Prostate gland (tissue), 2 donors: ENCODE data around the gene SMIM44. TPM values are rescaled to one million over a fixed set of nuclear protein-coding genes. Genes with fewer than 3 reads are reported as not detected.

Source experiments
- DNase-seq: peaks from one replicate; pipeline ENCODE4 v3.0.0-alpha.2; 2019; ENCODE audit warnings: low spot score
- H3K27ac ChIP-seq, 2 donors: fragments of 200-600 bp; sonication (generic); 2 replicates each; pipeline ENCODE4 v1.5.1; 2017 to 2019
- H3K27me3 ChIP-seq: fragments of 200-600 bp; sonication (generic); replicated peaks from 2 replicates; pipeline ENCODE4 v1.5.1; 2019; ENCODE audit not compliant: insufficient read depth
- H3K36me3 ChIP-seq, 2 donors: fragments of 200-600 bp; sonication (generic); 1 replicate in 1 of 2; 2 replicates in 1 of 2; pipeline versions ENCODE4 v1.5.1 to v1.8.1; 2017 to 2019
- H3K4me1 ChIP-seq: fragments of 200-600 bp; sonication (generic); replicated peaks from 2 replicates; pipeline ENCODE4 v1.5.1; 2019
- H3K4me3 ChIP-seq, 2 donors: fragments of 200-600 bp; sonication (generic); 2 replicates each; pipeline ENCODE4 v1.5.1; 2017 to 2019
- H3K9me3 ChIP-seq: fragments of 200-600 bp; sonication (generic); 2 replicates; pipeline ENCODE4 v1.5.1; 2017
- POLR2A ChIP-seq: fragments of 450-650 bp; IDR thresholded peaks from one replicate; pipeline ENCODE4 v1.6.1; 2016; ENCODE audit warnings: antibody characterized with exemption, mild to moderate bottlenecking
- POLR2AphosphoS5 ChIP-seq: sonication (generic); formaldehyde crosslinking; IDR thresholded peaks from one replicate; pipeline ENCODE4 v1.6.1; 2017; ENCODE audit warnings: antibody characterized with exemption
- WGBS: methylation state at CpG from one replicate; pipeline ENCODE4 v1.1.5; 2018; 5-methylcytosine and 5-hydroxymethylcytosine counted together
- intact Hi-C: fragments of 100-400 bp; cut with DNase I; formaldehyde crosslinking; loops from one replicate; pipeline ENCODE4 v1.14.2; 2022
- total RNA-seq, 2 donors: library from RNA; depleted of rRNA; stranded (reverse); fragments of >200 nt; gene quantifications; one replicate each; pipeline ENCODE4 v1.1.0, GENCODE V29; 2016
- TF ChIP-seq, protein P1 (sequence below), 4 experiments: fragments of 200-600 bp in 2 of 4; fragments of 450-650 bp in 2 of 4; sonication (generic) in 2 of 4; IDR thresholded peaks; 1 replicate in 3 of 4; 2 replicates in 1 of 4; pipeline ENCODE4 v1.5.1; 2016 to 2019; ENCODE audit warnings: antibody characterized with exemption in 4 of 4, mild to moderate bottlenecking in 2 of 4, moderate library complexity in 2 of 4

The SMIM44 gene
- total RNA-seq, 2 donors from 2014 or later = 1.7 TPM; not detected in 1

DNA sequence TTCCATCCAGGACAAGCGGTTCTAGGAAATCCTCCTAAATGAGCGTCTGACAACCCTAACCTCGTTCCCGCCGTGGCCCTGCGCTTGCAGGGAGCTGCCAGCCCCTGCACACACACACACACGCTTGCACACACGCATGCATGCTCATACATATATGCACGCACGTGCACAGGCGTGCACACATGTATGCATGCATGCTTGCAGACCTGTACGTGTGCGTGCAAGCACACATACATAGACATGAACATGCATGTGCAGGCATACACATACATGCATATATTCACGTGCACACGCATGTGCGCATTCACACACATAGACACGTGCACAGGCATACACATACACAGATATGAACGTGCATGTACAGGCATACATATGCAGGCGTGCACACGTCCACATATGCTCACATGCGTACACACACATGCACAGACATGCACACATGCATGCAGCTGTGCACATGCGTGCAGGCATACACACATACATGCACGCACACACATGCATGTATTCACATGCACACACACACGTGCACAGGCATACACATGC, 38.5 kb downstream of the SMIM44 start:
- no peak for DNase-seq
- Histone ChIP-seq H3K27ac (no peak overlapping the region), H3K36me3 (peaks cover under 1 to 21% of the 10 kb centered on the region in 2 donors), H3K4me1 (no peaks in the 10 kb centered on the region), H3K9me3 (no peaks in the 10 kb centered on the region), H3K4me3 (no peak overlapping the region), H3K27me3 (no peaks in the 10 kb centered on the region)
- TF ChIP-seq, protein P1, sequence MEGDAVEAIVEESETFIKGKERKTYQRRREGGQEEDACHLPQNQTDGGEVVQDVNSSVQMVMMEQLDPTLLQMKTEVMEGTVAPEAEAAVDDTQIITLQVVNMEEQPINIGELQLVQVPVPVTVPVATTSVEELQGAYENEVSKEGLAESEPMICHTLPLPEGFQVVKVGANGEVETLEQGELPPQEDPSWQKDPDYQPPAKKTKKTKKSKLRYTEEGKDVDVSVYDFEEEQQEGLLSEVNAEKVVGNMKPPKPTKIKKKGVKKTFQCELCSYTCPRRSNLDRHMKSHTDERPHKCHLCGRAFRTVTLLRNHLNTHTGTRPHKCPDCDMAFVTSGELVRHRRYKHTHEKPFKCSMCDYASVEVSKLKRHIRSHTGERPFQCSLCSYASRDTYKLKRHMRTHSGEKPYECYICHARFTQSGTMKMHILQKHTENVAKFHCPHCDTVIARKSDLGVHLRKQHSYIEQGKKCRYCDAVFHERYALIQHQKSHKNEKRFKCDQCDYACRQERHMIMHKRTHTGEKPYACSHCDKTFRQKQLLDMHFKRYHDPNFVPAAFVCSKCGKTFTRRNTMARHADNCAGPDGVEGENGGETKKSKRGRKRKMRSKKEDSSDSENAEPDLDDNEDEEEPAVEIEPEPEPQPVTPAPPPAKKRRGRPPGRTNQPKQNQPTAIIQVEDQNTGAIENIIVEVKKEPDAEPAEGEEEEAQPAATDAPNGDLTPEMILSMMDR (IDR thresholded peaks at IDR 0.05) = no peak
- TF ChIP-seq POLR2A (no peak), POLR2AphosphoS5 (no peak)
- intact Hi-C loops = no loop called here
- 75% methylated on average over 24 of the region's 24 CpGs for WGBS

DNA sequence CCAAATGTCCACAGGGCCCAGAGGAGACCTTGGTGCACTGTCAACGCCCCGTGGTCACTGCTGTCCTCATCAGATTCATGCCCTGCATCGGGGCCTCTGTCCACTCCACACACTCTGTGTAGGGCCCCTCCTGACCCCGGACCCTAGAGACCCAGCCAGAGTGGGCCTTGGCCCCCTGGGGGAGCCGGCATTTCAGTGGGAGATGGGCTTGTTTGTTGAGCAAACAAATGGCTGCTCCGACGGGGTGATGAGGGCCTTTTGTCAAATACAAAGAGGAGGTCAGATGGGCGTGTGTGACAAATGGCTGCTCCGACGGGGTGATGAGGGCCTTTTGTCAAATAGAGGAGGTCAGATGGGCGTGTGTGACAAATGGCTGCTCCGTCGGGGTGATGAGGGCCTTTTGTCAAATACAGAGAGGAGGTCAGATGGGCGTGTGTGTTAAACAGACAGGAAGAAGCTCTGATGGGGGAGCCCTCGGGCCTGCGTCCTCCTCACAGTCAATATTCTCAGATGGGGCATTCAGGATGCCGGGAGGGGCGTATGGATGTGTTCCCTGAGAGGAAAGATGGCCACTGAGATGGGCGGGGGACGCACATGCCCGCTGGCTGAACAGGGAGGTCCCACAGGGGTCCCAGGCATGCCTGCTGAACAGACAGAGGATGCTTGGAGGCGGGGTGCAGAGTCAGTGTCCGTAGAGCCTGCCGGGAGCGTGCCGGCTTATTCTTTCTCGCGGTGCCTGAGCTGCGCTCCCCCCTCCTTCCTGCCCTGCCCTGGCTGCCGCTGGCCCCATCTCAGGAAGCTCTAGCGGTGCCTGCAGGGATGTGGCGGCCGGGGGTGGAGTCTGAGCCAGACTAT, 39.2 kb downstream of the SMIM44 start:
- Histone ChIP-seq H3K27ac (peak overlapping the region; percentile 3 to 20), H3K4me3 (no peak overlapping the region), H3K9me3 (no peaks in the 10 kb centered on the region), H3K4me1 (no peaks in the 10 kb centered on the region), H3K36me3 (peaks cover 0 to 14% of the 10 kb centered on the region in 2 donors), H3K27me3 (no peaks in the 10 kb centered on the region)
- peak; percentile 25 for TF ChIP-seq POLR2AphosphoS5
- TF ChIP-seq, protein P1 (IDR thresholded peaks at IDR 0.05) = no peak
- intact Hi-C loops = no loop called here
- WGBS = 36% methylated on average over 33 of the region's 33 CpGs
- DNase-seq = no peak

DNA sequence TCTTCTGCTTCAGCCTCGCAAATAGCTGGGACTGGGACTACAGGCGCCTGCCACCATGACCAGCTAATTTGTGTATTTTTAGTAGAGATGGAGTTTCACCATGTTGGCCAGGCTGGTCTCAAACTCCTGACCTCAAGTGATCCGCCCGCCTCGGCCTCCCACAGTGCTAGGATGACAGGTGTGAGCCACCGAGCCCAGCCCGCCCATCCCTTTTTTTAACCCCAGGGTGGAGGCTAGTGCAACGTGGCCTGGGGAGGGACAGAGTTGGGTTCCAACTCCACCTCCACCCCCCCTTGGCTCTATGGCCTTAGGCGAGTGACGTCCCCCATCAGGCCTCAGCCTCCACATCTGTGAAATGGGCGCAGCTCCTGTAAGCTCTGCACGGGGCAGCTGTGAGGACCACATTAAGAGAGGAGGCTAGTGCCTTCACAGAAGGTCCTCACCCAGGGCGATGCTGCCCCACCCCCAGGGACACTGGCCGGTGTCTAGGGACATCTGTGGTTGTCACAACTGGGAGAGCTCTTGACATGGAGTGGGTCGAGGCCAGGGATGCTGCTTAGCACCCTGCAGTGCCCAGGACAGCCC, 40.7 kb downstream of the SMIM44 start:
- Histone ChIP-seq H3K36me3 (peaks cover 0 to 12% of the 10 kb centered on the region in 2 donors), H3K27ac (no peak overlapping the region)
- 91% methylated on average over 15 of the region's 15 CpGs for WGBS

DNA sequence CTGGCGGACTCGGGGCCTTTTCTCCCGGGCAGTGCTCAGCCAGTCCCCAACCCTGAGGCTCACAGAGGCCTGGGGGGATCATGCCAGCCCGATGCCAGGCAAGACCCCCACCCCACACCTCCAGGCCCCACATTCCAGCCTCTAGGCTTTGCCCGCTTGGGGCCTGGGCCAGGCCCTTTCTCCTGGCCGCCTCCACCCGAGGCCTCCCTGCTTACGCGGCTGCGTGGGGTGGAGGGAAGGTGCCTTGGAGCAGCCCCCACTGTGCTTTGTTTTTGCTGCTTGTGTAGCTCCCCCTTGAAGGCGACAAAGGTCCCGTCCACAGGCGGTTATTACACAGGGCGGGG, 41.3 kb downstream of the SMIM44 start:
- WGBS = 71% methylated on average over 14 of the region's 14 CpGs
- intact Hi-C loops = no loop called here
- H3K4me1 ChIP-seq = no peaks in the 10 kb centered on the region
- no peak overlapping the region for H3K4me3 ChIP-seq
- TF ChIP-seq POLR2AphosphoS5 (no peak), POLR2A (no peak)
- H3K9me3 ChIP-seq = no peaks in the 10 kb centered on the region
- H3K27me3 ChIP-seq = no peaks in the 10 kb centered on the region
- no peak for DNase-seq
- H3K36me3 ChIP-seq = peaks cover 0 to 12% of the 10 kb centered on the region in 2 donors
- H3K27ac ChIP-seq = peak overlapping the region in 1 of 2 donors; percentile 39

More for the DNA sequence above, 40.7 kb downstream of the SMIM44 start:
- intact Hi-C loops = no loop called here
- H3K27me3 ChIP-seq = no peaks in the 10 kb centered on the region
- H3K4me3 ChIP-seq = no peak overlapping the region
- TF ChIP-seq POLR2AphosphoS5 = no peak
- TF ChIP-seq, protein P1 (IDR thresholded peaks at IDR 0.05) = no peak
- TF ChIP-seq POLR2A = no peak
- no peak for DNase-seq
- H3K4me1 ChIP-seq = no peaks in the 10 kb centered on the region
- no peaks in the 10 kb centered on the region for H3K9me3 ChIP-seq

DNA sequence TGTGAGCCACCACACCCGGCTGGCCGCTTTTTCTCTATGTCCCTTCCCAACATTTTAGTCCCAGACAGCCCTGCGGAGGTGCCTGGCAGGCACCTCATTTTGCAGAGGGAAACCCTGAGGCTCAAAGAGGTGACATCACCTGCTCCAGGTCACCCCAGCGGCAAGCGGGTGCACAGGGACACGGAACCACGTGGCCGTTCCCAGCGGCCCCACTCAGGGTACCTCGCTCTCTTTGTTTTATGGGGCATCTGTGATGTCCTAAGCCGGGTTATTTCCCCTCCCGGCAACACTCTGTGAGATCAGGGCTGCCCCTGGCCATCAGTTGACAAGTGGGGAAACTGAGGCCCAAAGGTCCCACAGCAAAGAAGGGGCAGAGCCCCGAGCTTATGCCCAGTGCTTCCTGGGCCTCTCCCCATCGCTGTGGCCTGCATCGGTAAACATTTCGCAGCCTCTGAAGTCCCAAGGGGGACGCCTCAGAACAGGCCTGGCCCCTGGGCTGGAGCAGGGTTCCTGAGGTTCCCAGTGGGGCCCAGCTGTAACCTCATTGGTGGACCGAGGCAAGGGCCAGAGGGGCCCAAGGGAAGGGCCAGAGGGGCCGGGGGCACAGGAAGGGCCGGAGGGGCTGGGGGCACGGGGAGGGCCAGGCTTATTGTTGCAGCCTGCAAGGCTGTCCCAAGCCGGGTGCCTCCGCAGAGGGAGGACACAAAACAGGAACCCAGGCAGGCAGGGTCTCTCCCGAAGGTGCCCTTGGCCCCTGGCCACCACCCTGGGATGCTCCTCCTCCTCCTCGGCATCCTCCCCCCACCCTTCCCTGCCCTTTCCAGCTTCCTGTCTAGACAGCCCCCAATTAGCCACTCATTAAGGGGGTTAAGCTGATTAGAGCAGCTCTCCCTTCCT, 41.9 kb downstream of the SMIM44 start:
- TF ChIP-seq POLR2A = no peak
- no peak for TF ChIP-seq POLR2AphosphoS5
- TF ChIP-seq, protein P1 (IDR thresholded peaks at IDR 0.05) = no peak

More for the DNA sequence above, 41.9 kb downstream of the SMIM44 start:
- 76% methylated on average over 25 of the region's 25 CpGs for WGBS
- H3K27ac ChIP-seq = peak overlapping the region in 1 of 2 donors; percentile 39
- H3K27me3 ChIP-seq = no peaks in the 10 kb centered on the region
- no peak overlapping the region for H3K4me3 ChIP-seq
- no peaks in the 10 kb centered on the region for H3K4me1 ChIP-seq
- DNase-seq = no peak
- no peaks in the 10 kb centered on the region for H3K9me3 ChIP-seq
- intact Hi-C loops = no loop called here
- peaks cover 0 to 12% of the 10 kb centered on the region in 2 donors for H3K36me3 ChIP-seq
